OCI-LY3 (cell line): ENCODE data around the gene TCF25.
"Not testable (repeated sequence)": the region's sequence is repeated elsewhere in the genome, so short reads cannot be mapped to it uniquely, and the experiment has no call there.

Source experiments
- H2AFZ ChIP-seq: fragments of 200-600, 300-600 bp; shearing (Covaris generic); 2 replicates; pipeline ENCODE4 v1.6.0; 2014; ENCODE audit warnings: antibody characterized with exemption, low read depth, low read length
- H3K27ac ChIP-seq: fragments of 200-600, 300-600 bp; sonication (generic); 2 replicates; pipeline ENCODE4 v1.5.1; 2014; ENCODE audit warnings: mild to moderate bottlenecking, low read length, moderate library complexity, mixed read lengths
- H3K27me3 ChIP-seq: fragments of 200-600, 300-600 bp; sonication (generic); 2 replicates; pipeline ENCODE4 v1.6.1; 2014; ENCODE audit warnings: low read depth, low read length, mixed read lengths
- H3K36me3 ChIP-seq: fragments of 200-600, 300-600 bp; sonication (generic); replicated peaks from 2 replicates; pipeline ENCODE3; 2014; ENCODE audit warnings: low read depth, low read length, mixed read lengths
- H3K4me1 ChIP-seq: fragments of 300-600, 200-600 bp; sonication (generic); 2 replicates; pipeline ENCODE4 v1.6.1; 2014; ENCODE audit warnings: low read length, mixed read lengths
- H3K4me2 ChIP-seq: fragments of 200-600, 300-600 bp; sonication (generic); 2 replicates; pipeline ENCODE4 v1.6.1; 2014; ENCODE audit warnings: low read length, mixed read lengths
- H3K4me3 ChIP-seq: fragments of 300-600, 200-600 bp; sonication (generic); 2 replicates; pipeline ENCODE4 v1.5.1; 2014; ENCODE audit warnings: antibody characterized with exemption, mild to moderate bottlenecking, low read length, moderate library complexity
- H3K79me2 ChIP-seq: fragments of 300-600, 200-600 bp; shearing (Covaris generic); 2 replicates; pipeline ENCODE4 v1.6.1; 2014; ENCODE audit warnings: mild to moderate bottlenecking, low read length, mixed read lengths
- H3K9ac ChIP-seq: fragments of 300-600, 200-600 bp; shearing (Covaris generic); 2 replicates; pipeline ENCODE4 v1.6.0; 2014; ENCODE audit warnings: mild to moderate bottlenecking, low read length, moderate library complexity
- H3K9me3 ChIP-seq: fragments of 200-600, 300-600 bp; shearing (Covaris generic); 2 replicates; pipeline ENCODE4 v1.6.1; 2014; ENCODE audit warnings: low read length, mixed read lengths; ENCODE audit not compliant: insufficient read depth
- H4K20me1 ChIP-seq: fragments of 200-600, 300-600 bp; sonication (generic); 2 replicates; pipeline ENCODE4 v1.6.1; 2016; ENCODE audit warnings: low read length, mixed read lengths; ENCODE audit not compliant: insufficient read depth
- EZH2phosphoT487 ChIP-seq: fragments of 200-600 bp; shearing (Covaris generic); IDR thresholded peaks from 2 replicates; pipeline ENCODE4 v1.6.1; 2018; ENCODE audit warnings: antibody characterized with exemption, mixed run types, low read depth
- TF ChIP-seq, protein P1 (sequence below): fragments of 200-600, 300-600 bp; sonication (generic); IDR thresholded peaks from 2 replicates; pipeline ENCODE4 v1.5.1; 2014; ENCODE audit warnings: antibody characterized with exemption, low read length, low read depth

Gene TCF25, protein sequence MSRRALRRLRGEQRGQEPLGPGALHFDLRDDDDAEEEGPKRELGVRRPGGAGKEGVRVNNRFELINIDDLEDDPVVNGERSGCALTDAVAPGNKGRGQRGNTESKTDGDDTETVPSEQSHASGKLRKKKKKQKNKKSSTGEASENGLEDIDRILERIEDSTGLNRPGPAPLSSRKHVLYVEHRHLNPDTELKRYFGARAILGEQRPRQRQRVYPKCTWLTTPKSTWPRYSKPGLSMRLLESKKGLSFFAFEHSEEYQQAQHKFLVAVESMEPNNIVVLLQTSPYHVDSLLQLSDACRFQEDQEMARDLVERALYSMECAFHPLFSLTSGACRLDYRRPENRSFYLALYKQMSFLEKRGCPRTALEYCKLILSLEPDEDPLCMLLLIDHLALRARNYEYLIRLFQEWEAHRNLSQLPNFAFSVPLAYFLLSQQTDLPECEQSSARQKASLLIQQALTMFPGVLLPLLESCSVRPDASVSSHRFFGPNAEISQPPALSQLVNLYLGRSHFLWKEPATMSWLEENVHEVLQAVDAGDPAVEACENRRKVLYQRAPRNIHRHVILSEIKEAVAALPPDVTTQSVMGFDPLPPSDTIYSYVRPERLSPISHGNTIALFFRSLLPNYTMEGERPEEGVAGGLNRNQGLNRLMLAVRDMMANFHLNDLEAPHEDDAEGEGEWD

GRCh38 chr16:89873109-89873971 is at the start of gene TCF25:
TCF25 (plus strand) TSS chr16:89873592; CDS start chr16:89873668, 76 bp downstream.
- peaks cover 14% of the 10 kb centered on the region; the same call in 1 of the 2 replicates for H3K4me1 ChIP-seq
- H3K79me2 ChIP-seq, result peaks cover 38% of the 10 kb centered on the region
- peak within 1 kb of the TSS; percentile 59 for H2AFZ ChIP-seq

DNA sequence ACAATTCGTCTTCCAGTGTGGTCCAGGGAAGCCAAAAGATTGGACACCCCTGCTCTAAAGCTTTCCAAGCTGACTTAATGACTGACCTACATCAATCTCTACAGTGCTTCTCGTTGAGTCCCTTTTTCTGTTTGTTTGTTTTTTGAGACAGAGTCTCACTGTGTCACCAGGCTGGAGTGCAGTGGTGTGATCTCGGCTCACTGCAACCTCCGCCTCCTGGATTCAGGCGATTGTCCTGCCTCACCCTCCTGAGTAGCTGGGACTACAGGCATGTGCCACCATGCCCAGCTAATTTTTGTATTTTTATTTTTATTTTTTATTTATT is 49.6 kb upstream of the TCF25 start:
- H3K4me1 ChIP-seq, H3K4me2 ChIP-seq, H2AFZ ChIP-seq, H3K9ac ChIP-seq, H3K27ac ChIP-seq, H4K20me1 ChIP-seq, H3K27me3 ChIP-seq, H3K9me3 ChIP-seq, H3K79me2 ChIP-seq, H3K36me3 ChIP-seq, H3K4me3 ChIP-seq: not testable (repeated sequence)

More at GRCh38 chr16:89873109-89873971, at the start of gene TCF25:
- Histone ChIP-seq H3K4me2 (peak within 1 kb of the TSS; percentile 72), H4K20me1 (peaks cover 10% of the 10 kb centered on the region), H3K27ac (peak within 1 kb of the TSS; percentile 91), H3K9me3 (no peaks in the 10 kb centered on the region), H3K36me3 (peaks cover 26% of the 10 kb centered on the region), H3K27me3 (no peaks in the 10 kb centered on the region), H3K4me3 (peak within 1 kb of the TSS; percentile 82), H3K9ac (peak within 1 kb of the TSS; percentile 91)
- no peak for TF ChIP-seq EZH2phosphoT487
- TF ChIP-seq, protein P1, sequence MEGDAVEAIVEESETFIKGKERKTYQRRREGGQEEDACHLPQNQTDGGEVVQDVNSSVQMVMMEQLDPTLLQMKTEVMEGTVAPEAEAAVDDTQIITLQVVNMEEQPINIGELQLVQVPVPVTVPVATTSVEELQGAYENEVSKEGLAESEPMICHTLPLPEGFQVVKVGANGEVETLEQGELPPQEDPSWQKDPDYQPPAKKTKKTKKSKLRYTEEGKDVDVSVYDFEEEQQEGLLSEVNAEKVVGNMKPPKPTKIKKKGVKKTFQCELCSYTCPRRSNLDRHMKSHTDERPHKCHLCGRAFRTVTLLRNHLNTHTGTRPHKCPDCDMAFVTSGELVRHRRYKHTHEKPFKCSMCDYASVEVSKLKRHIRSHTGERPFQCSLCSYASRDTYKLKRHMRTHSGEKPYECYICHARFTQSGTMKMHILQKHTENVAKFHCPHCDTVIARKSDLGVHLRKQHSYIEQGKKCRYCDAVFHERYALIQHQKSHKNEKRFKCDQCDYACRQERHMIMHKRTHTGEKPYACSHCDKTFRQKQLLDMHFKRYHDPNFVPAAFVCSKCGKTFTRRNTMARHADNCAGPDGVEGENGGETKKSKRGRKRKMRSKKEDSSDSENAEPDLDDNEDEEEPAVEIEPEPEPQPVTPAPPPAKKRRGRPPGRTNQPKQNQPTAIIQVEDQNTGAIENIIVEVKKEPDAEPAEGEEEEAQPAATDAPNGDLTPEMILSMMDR, result no peak

DNA sequence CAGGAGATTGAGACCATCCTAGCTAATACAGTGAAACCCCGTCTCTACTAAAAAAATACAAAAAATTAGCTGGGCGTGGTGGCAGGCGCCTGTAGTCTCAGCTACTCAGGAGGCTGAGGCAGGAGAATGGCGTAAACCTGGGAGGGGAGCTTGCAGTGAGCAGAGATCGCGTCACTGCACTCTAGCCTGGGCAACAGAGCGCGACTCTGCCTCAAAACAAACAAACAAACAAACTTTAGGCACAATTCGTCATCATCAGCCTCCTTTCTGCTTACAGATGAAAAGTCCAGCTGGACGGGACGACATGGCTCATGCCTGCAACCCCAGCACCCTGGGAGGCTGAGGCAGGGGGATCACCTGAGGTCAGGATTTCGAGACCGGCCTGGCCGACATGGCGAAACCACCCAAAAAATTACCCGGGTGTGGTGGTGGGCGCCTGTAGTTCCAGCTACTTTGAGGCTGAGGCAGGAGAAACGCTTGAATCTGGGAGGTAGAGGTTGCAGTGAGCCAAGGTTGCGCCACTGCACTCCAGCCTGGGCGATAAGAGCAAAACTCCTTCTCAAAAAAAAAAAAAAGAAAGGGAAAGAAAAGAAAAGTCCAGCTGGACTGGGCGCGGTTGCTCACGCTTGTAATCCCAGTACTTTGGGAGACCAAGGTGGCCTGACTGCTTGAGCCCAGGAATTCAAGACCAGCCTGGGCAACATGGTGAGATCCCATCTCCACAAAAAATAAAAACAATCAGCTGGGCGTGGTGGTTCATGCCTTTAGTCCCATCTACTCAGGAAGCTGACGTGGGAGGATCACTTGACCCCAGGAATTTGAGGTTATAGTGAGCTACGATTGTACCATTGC is 46.6 kb upstream of the TCF25 start:
- H4K20me1 ChIP-seq, result no peaks in the 10 kb centered on the region
- H3K9me3 ChIP-seq, result no peaks in the 10 kb centered on the region
- H3K9ac ChIP-seq, result no peak overlapping the region
- H2AFZ ChIP-seq, result no peak overlapping the region
- H3K4me3 ChIP-seq, result no peak overlapping the region
- H3K27ac ChIP-seq, result no peak overlapping the region
- no peaks in the 10 kb centered on the region for H3K27me3 ChIP-seq
- TF ChIP-seq, protein P1, result no peak
- TF ChIP-seq EZH2phosphoT487, result no peak
- no peaks in the 10 kb centered on the region for H3K4me1 ChIP-seq
- H3K36me3 ChIP-seq, result no peaks in the 10 kb centered on the region
- H3K4me2 ChIP-seq, result no peak overlapping the region
- no peaks in the 10 kb centered on the region for H3K79me2 ChIP-seq
